A172 (cell line): ENCODE data around the gene SLC9A9. TPM values are rescaled to one million over a fixed set of nuclear protein-coding genes. Genes with fewer than 3 reads are reported as not detected.

ENCODE experiments used
- DNase-seq: peaks from one replicate; pipeline ENCODE4 v3.0.0-alpha.2; 2015; ENCODE audit warnings: low spot score
- total RNA-seq: library from RNA; depleted of rRNA; stranded (reverse); fragments of >200 nt; shearing (Covaris generic); gene quantifications from 2 replicates; pipeline ENCODE4 v1.2.3, GENCODE V29; 2014

The SLC9A9 gene
- total RNA-seq, 1 experiment from 2014 or later, result 1.8 TPM

GRCh38 chr3:143506190-143506589, 342.1 kb downstream of the SLC9A9 start:
- DNase-seq, result no peak

- DNase-seq, result no peak
Measured at GRCh38 chr3:143503325-143503885, 344.9 kb downstream of the SLC9A9 start.

GRCh38 chr3:143502081-143502480, 346.2 kb downstream of the SLC9A9 start:
- DNase-seq, result no peak

GRCh38 chr3:143497382-143497781, 350.9 kb downstream of the SLC9A9 start:
- no peak for DNase-seq

- no peak for DNase-seq
Measured at GRCh38 chr3:143496191-143496590, 352.1 kb downstream of the SLC9A9 start.

GRCh38 chr3:143495527-143495926, 352.7 kb downstream of the SLC9A9 start:
- no peak for DNase-seq

- DNase-seq, result no peak
Measured at GRCh38 chr3:143486611-143487010, 361.7 kb downstream of the SLC9A9 start.

- no peak for DNase-seq
Measured at GRCh38 chr3:143484846-143485512, 363.3 kb downstream of the SLC9A9 start.

GRCh38 chr3:143483214-143483613, 365.1 kb downstream of the SLC9A9 start:
- no peak for DNase-seq

GRCh38 chr3:143482106-143483088, 365.9 kb downstream of the SLC9A9 start:
- DNase-seq, result no peak

GRCh38 chr3:143480344-143480743, 367.9 kb downstream of the SLC9A9 start:
- DNase-seq, result peak; percentile 43

- DNase-seq, result no peak
Measured at GRCh38 chr3:143479727-143480126, 368.5 kb downstream of the SLC9A9 start.

GRCh38 chr3:143478115-143478693, 370.1 kb downstream of the SLC9A9 start:
- DNase-seq, result no peak

- no peak for DNase-seq
Measured at GRCh38 chr3:143476965-143477640, 371.2 kb downstream of the SLC9A9 start.

- DNase-seq, result no peak
Measured at GRCh38 chr3:143475981-143476380, 372.3 kb downstream of the SLC9A9 start.

- DNase-seq, result no peak
Measured at GRCh38 chr3:143472731-143473523, 375.3 kb downstream of the SLC9A9 start.

GRCh38 chr3:143471705-143472104, 376.6 kb downstream of the SLC9A9 start:
- DNase-seq, result no peak

- no peak for DNase-seq
Measured at GRCh38 chr3:143469159-143469558, 379.1 kb downstream of the SLC9A9 start.

GRCh38 chr3:143465666-143466065, 382.6 kb downstream of the SLC9A9 start:
- DNase-seq, result no peak

- DNase-seq, result peak; percentile 48
Measured at GRCh38 chr3:143464850-143465249, 383.4 kb downstream of the SLC9A9 start.

- no peak for DNase-seq
Measured at GRCh38 chr3:143455480-143455879, 392.8 kb downstream of the SLC9A9 start.
